K562 (cell line): ENCODE results near the gene G6PC2. TPM values are rescaled to one million over a fixed set of nuclear protein-coding genes. Genes with fewer than 3 reads are reported as not detected.

Experiments used
- CHAMP1 ChIP-seq: fragments of 450-650 bp; IDR thresholded peaks from 2 replicates; pipeline ENCODE4 v1.6.1; 2016; ENCODE audit warnings: mild to moderate bottlenecking
- CHD4 ChIP-seq: fragments of 200-600 bp; sonication (generic); IDR thresholded peaks from 3 replicates; pipeline ENCODE4 v1.6.1; 2012; ENCODE audit warnings: low read depth, mild to moderate bottlenecking, mixed read lengths, low read length, inconsistent platforms; ENCODE audit not compliant: insufficient read depth, insufficient replicate concordance, poor library complexity, severe bottlenecking
- CXXC5 ChIP-seq: fragments of 250-450 bp; sonication (Bioruptor Pico); IDR thresholded peaks from 2 replicates; pipeline ENCODE4 v1.8.0; 2022; ENCODE audit warnings: inconsistent platforms, mild to moderate bottlenecking, moderate library complexity
- DACH1 ChIP-seq: fragments of 450-650 bp; IDR thresholded peaks from 2 replicates; pipeline ENCODE4 v1.6.1; 2018; ENCODE audit not compliant: partially characterized antibody
- GTF3C2 ChIP-seq: IDR thresholded peaks from 3 replicates; pipeline ENCODE4 v1.6.1; 2011; ENCODE audit warnings: borderline replicate concordance, mild to moderate bottlenecking, moderate library complexity; ENCODE audit not compliant: insufficient read length; ENCODE audit errors: extremely low read depth
- KDM2B ChIP-seq: fragments of 250-450 bp; sonication (Bioruptor Pico); IDR thresholded peaks from 2 replicates; pipeline ENCODE4 v1.8.0; 2021; ENCODE audit warnings: mild to moderate bottlenecking, moderate library complexity
- MEF2A ChIP-seq: IDR thresholded peaks from 2 replicates; pipeline ENCODE4 v1.6.1; 2011; ENCODE audit warnings: low read depth, mild to moderate bottlenecking, low read length, moderate library complexity; ENCODE audit not compliant: control insufficient read depth
- MYBL2 ChIP-seq, 2 experiments: fragments of 450-650 bp in 1 of 2; sonication (generic) in 1 of 2; formaldehyde crosslinking in 1 of 2; IDR thresholded peaks; 2 replicates each; pipeline versions ENCODE4 v1.6.1 to v1.8.1; 2017 to 2022; ENCODE audit warnings: borderline replicate concordance in 1 of 2, inconsistent platforms in 1 of 2, low read depth in 1 of 2, mild to moderate bottlenecking in 1 of 2, missing genetic modification reagents in 1 of 2, moderate library complexity in 1 of 2
- PHF20 ChIP-seq: fragments of 450-650 bp; IDR thresholded peaks from 2 replicates; pipeline ENCODE4 v1.6.1; 2018; ENCODE audit not compliant: partially characterized antibody
- PKNOX1 ChIP-seq: fragments of 450-650 bp; IDR thresholded peaks from 2 replicates; pipeline ENCODE4 v1.6.1; 2016
- RCOR1 ChIP-seq, 2 experiments: IDR thresholded peaks; 2 replicates each; pipeline ENCODE4 v1.6.1; 2012; ENCODE audit warnings: low read depth in 2 of 2, low read length in 2 of 2, borderline replicate concordance in 1 of 2, improper control_type of control experiment in 1 of 2
- SIN3A ChIP-seq, 2 experiments: fragments of 150-350 bp in 1 of 2; IDR thresholded peaks; 2 replicates each; pipeline ENCODE4 v1.6.1; 2011 to 2016; ENCODE audit warnings: borderline replicate concordance in 2 of 2, low read depth in 2 of 2, low read length in 2 of 2, mild to moderate bottlenecking in 2 of 2, moderate library complexity in 2 of 2; ENCODE audit not compliant: control insufficient read depth in 1 of 2
- TCF3 ChIP-seq: sonication (generic); formaldehyde crosslinking; IDR thresholded peaks from 2 replicates; pipeline ENCODE4 v1.4.0; 2020; ENCODE audit warnings: mild to moderate bottlenecking, missing genetic modification reagents
- ZNF311 ChIP-seq: fragments of 250-450 bp; sonication (Bioruptor Pico); IDR thresholded peaks from 2 replicates; pipeline ENCODE4 v1.4.0; 2020; ENCODE audit warnings: mild to moderate bottlenecking, moderate library complexity
- ZNF512 ChIP-seq: IDR thresholded peaks from 2 replicates; pipeline ENCODE4 v1.6.1; 2016; ENCODE audit warnings: missing genetic modification characterization, missing compliant biosample characterization
- polyA plus RNA-seq, 8 experiments: library from polyadenylated mRNA; depleted of rRNA in 4 of 8; stranded (reverse) in 5 of 8; unstranded in 3 of 8; fragments of >200 nt; fragmentation: Nextera tagmentation in 2 of 8; fragmentation: Illumina TruSeq in 1 of 8; extraction: Ambion mirVana in 2 of 8; extraction: Trizol in 1 of 8; gene quantifications; 2 replicates each; pipeline versions ENCODE4 v1.2.1 to v1.2.3, GENCODE V29; 2011 to 2014; ENCODE audit warnings: inconsistent platforms in 1 of 8, missing spikeins in 1 of 8
- total RNA-seq, 7 experiments: library from RNA; depleted of rRNA in 6 of 7; stranded (reverse); fragments of >200 nt in 6 of 7; fragmentation: Illumina TruSeq in 2 of 7; extraction: Trizol in 2 of 7; gene quantifications; 2 replicates each; pipeline versions ENCODE4 v1.2.1 to v1.2.3, GENCODE V29; 2011 to 2021; ENCODE audit warnings: low replicate concordance in 1 of 7

Gene G6PC2
- total and polyA plus RNA-seq, 9 of the 15 experiments (the other 6 are each of a cell fraction or from before 2014, with no cell fraction given), result 0.03 to 0.15 TPM; not detected in 7

- TF ChIP-seq PHF20 (no peak), GTF3C2 (no peak), CHD4 (no peak), MYBL2 (IDR thresholded peaks at IDR 0.05; ENCODE audit: low read depth) (no peak), MYBL2 (CRISPR knock-in tag; IDR thresholded peaks at IDR 0.05; ENCODE audit: borderline replicate concordance) (no peak), CXXC5 (CRISPR knock-in tag) (peak; percentile 53), MEF2A (no peak), SIN3A (IDR thresholded peaks at IDR 0.05; ENCODE audit: borderline replicate concordance in 2 of 2, control insufficient read depth in 1 of 2, low read depth in 2 of 2, low read length in 2 of 2) (no peak), ZNF311 (CRISPR knock-in tag) (no peak), CHAMP1 (peak; percentile 88), RCOR1 (IDR thresholded peaks at IDR 0.05; ENCODE audit: borderline replicate concordance in 1 of 2, low read depth in 2 of 2, low read length in 2 of 2) (peak; percentile 90 to 95), ZNF512 (tag) (no peak), PKNOX1 (peak; percentile 94), DACH1 (peak; percentile 44), TCF3 (CRISPR knock-in tag) (peak; percentile 98), KDM2B (CRISPR knock-in tag) (no peak)
These were observed 49.3 kb upstream of the G6PC2 start (continued) for GRCh38 chr2:168851674-168852320.
